GM18508 (cell line): ENCODE data around the gene PPA1.
"Not testable (repeated sequence)": the region's sequence is repeated elsewhere in the genome, so short reads cannot be mapped to it uniquely, and the experiment has no call there.

Source experiments
- ATAC-seq: cut with Tn5 transposase; IDR thresholded peaks from one replicate; pipeline ENCODE4 v1.9.1; 2021; ENCODE audit warnings: moderate number of reproducible peaks; ENCODE audit not compliant: insufficient read depth, unreplicated experiment

PPA1 gene

GRCh38 chr10:70233109-70233938 lies at the start of gene PPA1:
PPA1 (minus strand) TSS chr10:70233429; CDS start chr10:70233327, 102 bp downstream.
- ATAC-seq: peak; percentile 50

GRCh38 chr10:70281609-70282008 lies 48.4 kb upstream of the PPA1 start:
- ATAC-seq: no peak

DNA sequence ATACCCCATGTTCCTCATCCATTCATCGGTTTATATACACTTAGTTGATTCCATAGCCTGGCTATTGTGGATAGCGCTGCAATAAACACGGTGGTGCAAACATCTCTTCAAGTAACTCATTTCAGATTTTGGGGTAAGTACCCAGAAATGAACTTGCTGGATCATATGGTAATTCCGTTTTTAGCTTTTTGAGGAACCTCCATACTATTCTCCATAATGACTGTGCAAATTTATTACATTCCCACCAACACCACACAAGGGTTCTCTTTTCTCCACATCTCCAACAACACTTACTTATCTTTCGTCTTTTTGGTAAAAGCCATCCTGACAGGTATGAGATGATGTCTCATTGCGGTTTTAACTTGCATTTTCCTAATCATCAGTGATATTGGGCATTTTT lies 46.9 kb upstream of the PPA1 start:
- ATAC-seq: no peak

- no peak for ATAC-seq
Measured at GRCh38 chr10:70277396-70278030, 44.3 kb upstream of the PPA1 start.

- ATAC-seq: no peak
Measured at GRCh38 chr10:70274643-70275042, 41.4 kb upstream of the PPA1 start.

DNA sequence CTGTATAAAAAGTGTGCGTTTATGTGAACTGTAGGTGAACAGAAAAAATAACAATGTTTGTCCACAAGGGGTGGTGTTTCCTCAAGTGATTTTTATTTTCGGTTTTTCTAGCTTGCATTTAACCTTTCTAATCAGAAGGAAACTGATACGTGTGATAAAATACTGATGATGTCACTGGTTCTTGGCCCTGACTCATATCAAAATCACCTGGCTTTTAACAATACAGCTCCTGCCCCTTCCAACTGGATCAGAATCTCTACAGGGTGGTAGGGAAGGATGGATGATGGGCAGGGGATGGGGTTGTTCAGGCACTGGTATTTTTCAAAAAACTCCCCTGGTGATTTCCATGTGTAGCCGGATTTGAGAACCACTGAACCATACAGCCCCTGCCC lies 39.7 kb upstream of the PPA1 start:
- ATAC-seq: no peak

- no peak for ATAC-seq
Measured at GRCh38 chr10:70271996-70272924, 39.0 kb upstream of the PPA1 start.

GRCh38 chr10:70270952-70271351 lies 37.7 kb upstream of the PPA1 start:
- ATAC-seq: no peak

- ATAC-seq: no peak
Measured at GRCh38 chr10:70269741-70270140, 36.5 kb upstream of the PPA1 start.

GRCh38 chr10:70268376-70268775 lies 35.1 kb upstream of the PPA1 start:
- ATAC-seq: no peak

DNA sequence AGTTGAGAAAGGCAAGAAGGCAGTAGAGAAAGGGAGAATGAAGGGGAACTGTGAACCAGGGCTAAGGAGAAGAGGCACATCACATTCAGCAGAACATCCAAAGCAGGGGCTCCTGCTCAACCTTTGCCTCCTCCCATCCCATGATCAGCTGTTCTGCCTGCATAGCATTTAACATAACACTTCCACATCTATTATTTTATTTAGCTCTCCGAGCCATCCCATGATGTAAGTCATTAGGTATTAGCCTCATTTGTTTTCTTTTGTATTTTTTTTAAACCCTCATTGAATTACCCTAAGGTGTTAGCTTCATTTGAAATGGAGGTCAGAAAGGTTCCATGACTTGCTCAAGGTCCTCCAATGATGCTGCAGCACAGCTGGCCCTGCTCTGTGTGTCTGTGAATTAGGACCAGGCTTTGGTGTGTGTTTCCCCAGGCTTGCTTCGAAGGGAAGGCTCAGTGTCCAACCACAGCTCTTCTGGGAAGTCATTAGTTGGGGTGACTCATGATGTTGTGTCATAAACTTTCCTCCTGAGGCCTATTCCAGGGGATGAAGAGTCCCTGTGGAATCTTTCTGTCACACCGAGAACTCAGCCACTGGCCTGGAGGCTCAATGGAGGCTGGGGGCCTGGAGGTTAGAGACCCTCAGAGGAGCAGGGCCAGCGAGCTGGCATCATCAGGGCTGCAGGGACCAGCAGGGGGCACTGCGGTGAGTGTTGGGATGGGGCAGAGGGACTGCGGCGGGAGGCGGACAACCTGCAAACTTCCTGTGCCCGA lies 34.1 kb upstream of the PPA1 start:
- ATAC-seq: no peak

GRCh38 chr10:70266701-70267100 lies 33.5 kb upstream of the PPA1 start:
- ATAC-seq: no peak

GRCh38 chr10:70266056-70266455 lies 32.8 kb upstream of the PPA1 start:
- ATAC-seq: no peak

DNA sequence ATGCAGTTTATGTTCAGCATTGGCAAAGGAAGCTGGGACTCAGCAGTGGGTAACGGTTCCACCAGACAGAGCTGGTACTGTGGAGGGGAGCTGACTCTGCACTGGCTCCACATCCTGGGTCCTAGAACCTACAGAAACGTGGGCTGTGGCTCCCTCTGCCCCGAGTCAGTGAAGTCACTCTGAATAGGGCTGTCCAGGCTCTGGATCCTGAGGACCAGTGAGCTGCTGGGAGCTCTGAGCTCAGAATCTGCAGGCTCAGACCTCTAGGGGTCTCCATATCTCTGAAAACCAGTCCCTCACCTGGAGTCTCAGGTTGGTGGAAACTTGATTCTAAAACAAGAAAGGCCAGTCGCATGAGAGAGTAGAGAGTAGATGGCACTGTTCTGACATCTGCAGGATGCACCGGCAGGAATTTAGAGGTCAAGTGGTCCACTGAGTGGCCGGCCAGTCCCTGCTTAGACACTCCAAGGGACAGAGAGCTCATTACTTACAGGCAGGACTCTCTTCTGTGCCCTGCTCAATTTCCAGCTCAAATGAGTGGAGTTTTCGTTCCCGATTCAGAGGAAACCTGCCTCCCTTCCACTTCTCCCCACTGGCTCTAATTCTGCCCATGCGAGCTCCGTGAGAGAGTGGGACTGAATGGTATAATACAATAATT lies 31.9 kb upstream of the PPA1 start:
- ATAC-seq: no peak

DNA sequence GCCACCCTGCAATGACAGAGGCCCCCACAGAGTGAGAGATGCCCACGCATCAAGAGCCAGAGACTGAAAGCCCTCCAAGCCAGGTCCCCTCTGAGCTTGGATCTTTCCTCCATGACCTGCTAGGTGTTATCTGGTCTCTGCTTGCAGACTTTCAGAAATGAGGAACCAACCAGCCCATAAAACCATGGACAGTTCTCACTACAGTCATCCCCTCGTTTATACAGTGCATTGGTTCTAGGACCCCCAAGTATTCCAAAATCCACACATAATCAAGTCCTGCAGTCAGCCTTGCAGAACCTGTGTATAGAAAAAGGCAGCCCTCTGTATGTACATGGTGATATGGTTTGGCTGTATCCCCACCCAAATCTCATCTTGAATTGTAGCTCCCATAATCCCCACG lies 27.5 kb upstream of the PPA1 start:
- no peak for ATAC-seq

DNA sequence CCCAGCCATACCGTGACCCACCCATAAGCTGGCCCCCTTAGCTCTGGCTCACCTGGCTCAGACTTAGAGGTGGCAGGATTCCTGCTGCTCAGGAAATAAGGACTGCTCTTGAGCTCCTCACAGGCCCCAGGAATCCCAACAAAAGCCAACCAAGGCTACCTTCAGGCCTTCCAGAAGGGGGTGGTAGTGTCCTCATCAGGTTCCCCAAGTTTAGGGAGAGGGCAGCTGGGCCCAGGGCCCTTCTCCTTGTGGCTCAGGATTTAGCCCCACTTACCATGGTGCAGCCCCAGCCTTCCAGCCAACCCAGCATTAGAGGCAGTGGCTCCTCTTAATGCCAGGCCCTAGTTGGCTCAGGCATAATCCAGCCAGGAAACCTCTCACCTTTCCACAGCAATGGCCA lies 27.0 kb upstream of the PPA1 start:
- no peak for ATAC-seq

- no peak for ATAC-seq
Measured at GRCh38 chr10:70258216-70258615, 25.0 kb upstream of the PPA1 start.

DNA sequence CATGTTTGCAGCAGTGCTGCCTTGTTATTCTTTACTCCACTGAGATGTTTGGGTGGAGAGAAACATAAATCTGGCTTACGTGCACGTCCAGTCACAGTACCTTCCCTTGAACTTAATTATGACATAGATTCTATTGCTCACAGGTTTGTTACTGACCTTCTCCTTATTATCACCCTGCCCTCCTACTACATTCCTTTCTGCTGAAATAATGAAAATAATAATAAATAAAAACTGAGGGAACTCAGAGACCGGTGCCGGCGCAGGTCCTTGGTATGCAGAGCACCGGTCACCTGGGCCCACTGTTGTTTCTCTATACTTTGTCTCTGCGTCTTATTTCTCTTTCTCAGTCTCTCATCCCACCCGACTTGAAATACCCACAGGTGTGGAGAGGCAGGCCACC lies 24.6 kb upstream of the PPA1 start:
- ATAC-seq: not testable (repeated sequence)

DNA sequence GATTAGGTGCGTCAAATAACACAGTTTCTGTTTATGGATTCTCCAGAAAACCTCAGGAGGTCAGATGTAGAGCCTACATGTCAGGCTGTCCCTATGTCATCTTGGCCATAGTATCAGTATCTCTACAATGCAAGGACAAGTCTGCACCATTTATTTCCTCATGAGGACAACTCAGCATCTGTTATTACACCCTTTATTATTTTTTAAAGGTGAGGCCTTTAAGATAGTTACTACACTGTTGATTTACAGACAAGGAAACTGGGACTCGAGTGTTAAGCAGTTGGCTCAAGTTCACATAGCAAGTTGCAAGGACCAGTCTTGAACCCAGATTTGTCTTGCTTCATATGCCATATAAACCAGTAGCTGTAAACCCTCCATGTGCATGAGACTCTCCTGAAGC lies 23.2 kb upstream of the PPA1 start:
- ATAC-seq: no peak
